Measurements from ENCODE around the gene HAAO. TPM values are rescaled to one million over a fixed set of nuclear protein-coding genes. Genes with fewer than 3 reads are reported as not detected.
A peak's percentile ranks its signal among the peaks of the same experiment; 100 is the strongest.

Gene HAAO
- total and polyA plus RNA-seq, 2 of the 13 experiments (the other 11 are each of a cell fraction or from before 2014, with no cell fraction given): 36.1 to 42.7 TPM

DNA sequence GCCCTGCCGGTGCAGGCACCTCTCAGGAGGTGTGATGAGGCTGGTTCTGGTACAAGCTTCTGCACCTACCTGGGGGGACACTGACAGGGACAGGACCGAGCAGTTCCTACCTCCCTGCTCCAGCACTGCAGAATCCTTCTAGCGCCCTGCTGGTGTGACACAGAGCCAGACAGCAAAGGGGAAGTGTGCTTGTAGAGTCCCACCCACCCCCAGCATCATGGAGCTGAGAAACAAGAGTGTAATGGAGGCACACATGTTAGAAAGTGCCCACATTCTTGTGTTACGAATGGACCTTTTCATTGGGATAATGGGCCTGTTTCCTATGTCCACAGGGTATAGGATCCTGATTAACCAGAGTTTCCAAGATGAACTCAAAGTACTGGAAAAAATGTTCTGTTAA, 66.7 kb downstream of the HAAO start:
- intact Hi-C loops (cut with micrococcal nuclease; ENCODE audit: unreplicated experiment): no loop called here
- H4K20me1 ChIP-seq (ENCODE audit: insufficient read depth, low read length): no peaks in the 10 kb centered on the region
- H3K36me3 ChIP-seq (replicated peaks in 1 of 2; ENCODE audit: control insufficient read depth in 1 of 2, insufficient read depth in 2 of 2, low read length in 2 of 2): no peaks in the 10 kb centered on the region; a peak in 1 of 5 replicates
- no peaks in the 10 kb centered on the region for H3K27me3 ChIP-seq (ENCODE audit: control insufficient read depth in 1 of 2, insufficient read depth in 2 of 2, low read length in 2 of 2)
- H3K9ac ChIP-seq (ENCODE audit: insufficient read depth, low read depth, low read length): no peak overlapping the region
- FAIRE-seq (no peak), DNase-seq (ENCODE audit: low spot score) (no peak), ATAC-seq (peak; percentile 48)
- H3K4me2 ChIP-seq (ENCODE audit: low read depth, low read length): no peak overlapping the region
- no peaks in the 10 kb centered on the region for H3K4me1 ChIP-seq (ENCODE audit: insufficient read depth, low read length)
- no peak for TF ChIP-seq ZNF558 (CRISPR knock-in tag; IDR thresholded peaks at IDR 0.05; ENCODE audit: borderline replicate concordance)
- TF ChIP-seq ATM (IDR thresholded peaks at IDR 0.05; ENCODE audit: borderline replicate concordance): no peak
- TF ChIP-seq ZNF446 (CRISPR knock-in tag; IDR thresholded peaks at IDR 0.05): no peak
- TF ChIP-seq PHF5A (CRISPR knock-in tag; IDR thresholded peaks at IDR 0.05; ENCODE audit: low read depth, unreplicated experiment): no peak
- TF ChIP-seq ELF3 (CRISPR knock-in tag; IDR thresholded peaks at IDR 0.05): no peak
- TF ChIP-seq, protein P1, sequence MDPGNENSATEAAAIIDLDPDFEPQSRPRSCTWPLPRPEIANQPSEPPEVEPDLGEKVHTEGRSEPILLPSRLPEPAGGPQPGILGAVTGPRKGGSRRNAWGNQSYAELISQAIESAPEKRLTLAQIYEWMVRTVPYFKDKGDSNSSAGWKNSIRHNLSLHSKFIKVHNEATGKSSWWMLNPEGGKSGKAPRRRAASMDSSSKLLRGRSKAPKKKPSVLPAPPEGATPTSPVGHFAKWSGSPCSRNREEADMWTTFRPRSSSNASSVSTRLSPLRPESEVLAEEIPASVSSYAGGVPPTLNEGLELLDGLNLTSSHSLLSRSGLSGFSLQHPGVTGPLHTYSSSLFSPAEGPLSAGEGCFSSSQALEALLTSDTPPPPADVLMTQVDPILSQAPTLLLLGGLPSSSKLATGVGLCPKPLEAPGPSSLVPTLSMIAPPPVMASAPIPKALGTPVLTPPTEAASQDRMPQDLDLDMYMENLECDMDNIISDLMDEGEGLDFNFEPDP (CRISPR knock-in tag; conservative IDR thresholded peaks at IDR 0.05): no peak
- TF ChIP-seq IRX3 (CRISPR knock-in tag; IDR thresholded peaks at IDR 0.05; ENCODE audit: borderline replicate concordance, low read depth): no peak
- H2AFZ ChIP-seq (ENCODE audit: low read length): no peak overlapping the region
- ChIA-PET POLR2A (no interaction called here), CTCF (ENCODE audit: low intra/inter-chr PET ratio, low total read pairs) (no interaction called here)
- H3K79me2 ChIP-seq (ENCODE audit: insufficient read depth, low read length): no peaks in the 10 kb centered on the region
- BruUV-seq (replicated peaks): no TSS peak
- peaks cover 7% of the 10 kb centered on the region for H3K9me3 ChIP-seq (ENCODE audit: low read length)
- 94% methylated on average over 3 of the region's 4 CpGs for WGBS (ENCODE audit: low lambda C conversion rate)
- H3K4me3 ChIP-seq (replicated peaks in 1 of 3; ENCODE audit: insufficient read depth in 1 of 3, low read depth in 2 of 3, low read length in 3 of 3): no peak overlapping the region
- in situ Hi-C loops (cut with HindIII; ENCODE audit: extremely low pct_ligation_motif_present, low pct_unique_long_range_greater_than_20kb): no loop called here
- no peak overlapping the region for H3K27ac ChIP-seq (ENCODE audit: extremely low read length, insufficient read depth, low read length)

DNA sequence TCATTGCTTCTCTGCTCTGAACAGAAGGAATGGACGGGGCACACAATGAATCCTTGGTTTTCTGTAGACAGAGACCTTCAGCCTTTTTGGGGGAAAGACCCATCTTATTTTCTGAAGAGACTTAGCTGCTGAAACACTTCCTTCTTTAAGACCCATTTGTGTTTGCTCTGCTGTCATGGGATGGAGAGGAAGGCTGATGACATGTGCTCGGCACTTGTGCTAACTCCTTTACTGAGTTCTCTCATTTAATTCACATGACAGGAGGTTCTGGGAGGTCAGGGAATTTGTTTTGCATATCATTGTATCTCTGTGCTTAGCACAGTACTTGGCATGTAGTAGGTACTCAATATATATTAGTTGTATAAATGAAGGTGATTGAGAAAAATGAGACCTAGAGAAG, 67.5 kb downstream of the HAAO start:
- DNase-seq (ENCODE audit: low spot score) (no peak), FAIRE-seq (no peak), ATAC-seq (no peak)
- Histone ChIP-seq H3K79me2 (ENCODE audit: insufficient read depth, low read length) (no peaks in the 10 kb centered on the region), H3K27ac (ENCODE audit: extremely low read length, insufficient read depth, low read length) (no peak overlapping the region), H3K27me3 (ENCODE audit: control insufficient read depth in 1 of 2, insufficient read depth in 2 of 2, low read length in 2 of 2) (no peaks in the 10 kb centered on the region), H3K4me3 (replicated peaks in 1 of 3; ENCODE audit: insufficient read depth in 1 of 3, low read depth in 2 of 3, low read length in 3 of 3) (no peak overlapping the region), H3K9me3 (ENCODE audit: low read length) (peaks cover 6% of the 10 kb centered on the region), H3K36me3 (replicated peaks in 1 of 2; ENCODE audit: control insufficient read depth in 1 of 2, insufficient read depth in 2 of 2, low read length in 2 of 2) (no peaks in the 10 kb centered on the region; a peak in 1 of 5 replicates), H2AFZ (ENCODE audit: low read length) (no peak overlapping the region), H3K4me1 (ENCODE audit: insufficient read depth, low read length) (no peaks in the 10 kb centered on the region), H3K4me2 (ENCODE audit: low read depth, low read length) (no peak overlapping the region), H3K9ac (ENCODE audit: insufficient read depth, low read depth, low read length) (no peak overlapping the region), H4K20me1 (ENCODE audit: insufficient read depth, low read length) (no peaks in the 10 kb centered on the region)
- TF ChIP-seq, protein P2, sequence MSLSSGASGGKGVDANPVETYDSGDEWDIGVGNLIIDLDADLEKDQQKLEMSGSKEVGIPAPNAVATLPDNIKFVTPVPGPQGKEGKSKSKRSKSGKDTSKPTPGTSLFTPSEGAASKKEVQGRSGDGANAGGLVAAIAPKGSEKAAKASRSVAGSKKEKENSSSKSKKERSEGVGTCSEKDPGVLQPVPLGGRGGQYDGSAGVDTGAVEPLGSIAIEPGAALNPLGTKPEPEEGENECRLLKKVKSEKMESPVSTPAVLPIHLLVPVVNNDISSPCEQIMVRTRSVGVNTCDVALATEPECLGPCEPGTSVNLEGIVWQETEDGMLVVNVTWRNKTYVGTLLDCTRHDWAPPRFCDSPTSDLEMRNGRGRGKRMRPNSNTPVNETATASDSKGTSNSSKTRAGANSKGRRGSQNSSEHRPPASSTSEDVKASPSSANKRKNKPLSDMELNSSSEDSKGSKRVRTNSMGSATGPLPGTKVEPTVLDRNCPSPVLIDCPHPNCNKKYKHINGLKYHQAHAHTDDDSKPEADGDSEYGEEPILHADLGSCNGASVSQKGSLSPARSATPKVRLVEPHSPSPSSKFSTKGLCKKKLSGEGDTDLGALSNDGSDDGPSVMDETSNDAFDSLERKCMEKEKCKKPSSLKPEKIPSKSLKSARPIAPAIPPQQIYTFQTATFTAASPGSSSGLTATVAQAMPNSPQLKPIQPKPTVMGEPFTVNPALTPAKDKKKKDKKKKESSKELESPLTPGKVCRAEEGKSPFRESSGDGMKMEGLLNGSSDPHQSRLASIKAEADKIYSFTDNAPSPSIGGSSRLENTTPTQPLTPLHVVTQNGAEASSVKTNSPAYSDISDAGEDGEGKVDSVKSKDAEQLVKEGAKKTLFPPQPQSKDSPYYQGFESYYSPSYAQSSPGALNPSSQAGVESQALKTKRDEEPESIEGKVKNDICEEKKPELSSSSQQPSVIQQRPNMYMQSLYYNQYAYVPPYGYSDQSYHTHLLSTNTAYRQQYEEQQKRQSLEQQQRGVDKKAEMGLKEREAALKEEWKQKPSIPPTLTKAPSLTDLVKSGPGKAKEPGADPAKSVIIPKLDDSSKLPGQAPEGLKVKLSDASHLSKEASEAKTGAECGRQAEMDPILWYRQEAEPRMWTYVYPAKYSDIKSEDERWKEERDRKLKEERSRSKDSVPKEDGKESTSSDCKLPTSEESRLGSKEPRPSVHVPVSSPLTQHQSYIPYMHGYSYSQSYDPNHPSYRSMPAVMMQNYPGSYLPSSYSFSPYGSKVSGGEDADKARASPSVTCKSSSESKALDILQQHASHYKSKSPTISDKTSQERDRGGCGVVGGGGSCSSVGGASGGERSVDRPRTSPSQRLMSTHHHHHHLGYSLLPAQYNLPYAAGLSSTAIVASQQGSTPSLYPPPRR (CRISPR knock-in tag; IDR thresholded peaks at IDR 0.05; ENCODE audit: borderline replicate concordance): no peak
- TF ChIP-seq SIX4 (CRISPR knock-in tag; IDR thresholded peaks at IDR 0.05) (no peak), ZNF547 (CRISPR knock-in tag; IDR thresholded peaks at IDR 0.05) (no peak), HNF4A (CRISPR knock-in tag; IDR thresholded peaks at IDR 0.05) (no peak), ZNF678 (CRISPR knock-in tag; IDR thresholded peaks at IDR 0.05) (no peak), ZNF337 (CRISPR knock-in tag; IDR thresholded peaks at IDR 0.05; ENCODE audit: borderline replicate concordance, low read depth) (no peak)
- ChIA-PET POLR2A (no interaction called here), CTCF (ENCODE audit: low intra/inter-chr PET ratio, low total read pairs) (no interaction called here)
- intact Hi-C loops (cut with micrococcal nuclease; ENCODE audit: unreplicated experiment): no loop called here
- in situ Hi-C loops (cut with HindIII; ENCODE audit: extremely low pct_ligation_motif_present, low pct_unique_long_range_greater_than_20kb): no loop called here
- no TSS peak for BruUV-seq (replicated peaks)
- WGBS (ENCODE audit: low lambda C conversion rate): 100% methylated on average over 2 of the region's 2 CpGs
